Stimulated activated CD8-positive, alpha-beta memory T cell treated with anti-CD3 and anti-CD28 coated beads, Interleukin-7, amount 100 ng/mL, for 4 hours (primary cell): ENCODE data around the gene TMEM117.

Experiments
- DNase-seq, 2 donors: peaks; one replicate each; pipeline ENCODE4 v3.0.0-alpha.2; 2020; ENCODE audit warnings: low read depth in 2 of 2

The TMEM117 gene

DNA sequence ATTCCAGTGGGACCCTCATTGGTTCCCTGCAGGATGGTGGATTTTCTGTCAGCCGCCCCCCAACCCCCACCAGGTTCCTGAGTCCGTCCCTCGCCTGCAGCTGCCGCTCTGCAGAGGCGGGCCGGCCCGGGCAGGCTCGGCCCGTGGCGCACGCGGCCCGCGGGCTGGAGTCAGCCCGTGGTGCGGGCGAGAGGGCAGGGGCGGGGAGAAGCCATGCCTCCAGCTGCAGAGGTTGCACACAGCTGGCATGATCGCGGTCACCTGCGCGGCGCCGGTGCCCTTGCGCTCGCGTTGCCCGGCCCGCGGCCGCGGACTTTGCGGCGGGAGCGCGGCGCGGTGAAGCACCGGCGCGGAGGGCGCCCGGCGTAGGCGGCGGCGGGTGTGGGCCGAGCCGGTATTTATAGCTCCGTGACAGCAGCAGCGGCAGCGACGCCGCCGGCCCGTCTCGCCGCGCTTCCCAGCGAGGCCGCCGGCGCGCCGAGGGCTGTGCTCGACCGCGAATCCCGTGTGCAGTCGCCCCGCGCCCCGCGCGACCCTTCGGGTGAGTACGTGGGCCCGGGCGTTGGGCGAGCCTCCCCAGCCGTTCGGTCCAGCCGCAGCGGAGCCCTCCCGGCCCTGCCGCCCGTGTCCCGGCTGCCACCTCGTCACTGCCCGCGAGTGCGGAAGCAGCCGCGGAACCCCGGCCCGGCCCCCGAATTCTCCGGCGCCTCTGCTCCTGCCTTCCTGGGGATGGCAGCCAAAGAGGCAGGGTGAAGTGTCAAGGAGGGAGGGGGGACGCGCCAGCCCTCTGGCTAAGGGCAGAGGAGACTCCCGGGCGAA lies at the start of gene TMEM117:
TSS of gene TMEM117 (plus strand) at position 426 of the 819 bp plus-strand sequence.
- DNase-seq, result peak in 1 of 2 donors; percentile 47

DNA sequence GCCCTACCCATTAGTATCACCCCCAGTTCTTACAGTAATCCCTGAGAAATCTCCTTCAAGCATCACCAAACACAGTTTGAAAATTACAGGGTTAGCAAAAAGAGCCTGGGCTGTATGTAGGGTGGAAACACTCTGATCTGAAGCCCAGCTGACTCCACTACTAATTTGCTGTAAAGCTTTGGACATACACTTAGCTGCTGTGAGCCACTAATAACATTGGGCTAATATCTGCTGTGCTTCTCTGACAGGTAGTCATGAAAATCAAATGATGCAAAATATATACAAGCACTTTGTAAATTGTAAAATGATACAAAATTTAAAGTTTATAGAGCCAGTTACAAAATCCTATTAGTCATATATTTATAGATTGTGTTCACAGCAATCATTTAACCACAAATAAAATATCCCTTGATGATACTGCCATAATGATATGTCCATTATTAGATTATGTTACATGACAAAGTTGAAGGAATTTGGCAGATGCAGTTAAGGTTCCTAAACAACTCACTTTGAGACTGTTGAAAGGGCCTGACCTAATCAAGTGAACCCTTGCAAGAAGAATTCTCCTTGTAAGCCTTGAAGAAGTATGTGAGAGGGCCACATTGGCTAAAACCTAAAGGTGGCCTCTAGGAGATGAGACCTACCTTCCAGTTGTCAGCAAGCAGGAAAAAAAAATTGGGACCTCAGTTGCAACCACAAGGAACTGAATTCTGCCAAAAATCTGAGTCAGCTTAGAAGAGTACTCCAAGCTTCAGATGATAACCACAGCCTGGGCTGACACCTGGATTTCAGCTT lies 48.8 kb upstream of the TMEM117 start:
- DNase-seq, result no peak

DNA sequence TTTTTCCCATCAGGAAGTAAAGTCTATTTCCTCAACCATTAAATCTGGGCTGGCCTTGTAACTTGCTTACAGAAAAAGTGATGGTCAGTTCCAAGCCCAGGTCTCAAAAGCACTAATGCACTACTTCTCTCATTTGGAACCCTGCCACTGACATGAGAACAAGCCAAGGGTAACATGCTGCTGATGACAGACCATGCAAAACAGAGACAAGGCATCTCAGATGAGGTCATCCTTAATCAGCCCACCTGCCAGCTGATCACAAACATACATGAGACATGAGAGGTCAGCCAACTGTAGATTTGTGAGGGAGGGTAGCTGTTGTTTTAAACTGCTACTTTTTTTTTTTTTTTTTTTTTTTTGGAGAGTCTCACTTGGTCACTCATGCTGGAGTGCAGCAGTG lies 45.9 kb upstream of the TMEM117 start:
- DNase-seq, result no peak

DNA sequence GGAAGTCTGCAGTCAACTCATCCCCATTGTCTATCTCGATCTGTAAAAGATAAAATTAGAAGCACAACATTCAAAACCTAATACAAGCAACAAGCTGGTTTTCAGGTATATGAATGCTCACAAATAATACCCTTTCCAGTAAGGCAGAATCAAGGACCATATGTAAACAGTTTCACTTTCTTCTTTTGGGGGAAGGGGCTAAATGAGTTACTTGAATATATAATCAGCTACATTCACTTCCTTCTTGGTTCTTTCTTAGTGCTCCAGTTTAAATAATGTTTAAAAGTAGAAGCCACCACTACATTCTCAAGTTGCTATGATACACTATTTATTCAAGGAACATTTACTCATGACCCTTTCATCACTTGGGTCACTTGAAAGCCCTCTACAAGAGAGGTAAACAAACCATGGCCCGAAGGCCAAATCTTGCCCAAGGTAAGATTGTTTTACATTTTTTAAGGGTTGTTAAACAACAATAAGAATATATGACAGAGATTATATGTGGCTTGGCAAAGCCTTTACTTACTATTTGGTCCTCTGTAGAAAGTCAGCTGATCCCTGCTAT lies 40.1 kb upstream of the TMEM117 start:
- DNase-seq, result no peak

DNA sequence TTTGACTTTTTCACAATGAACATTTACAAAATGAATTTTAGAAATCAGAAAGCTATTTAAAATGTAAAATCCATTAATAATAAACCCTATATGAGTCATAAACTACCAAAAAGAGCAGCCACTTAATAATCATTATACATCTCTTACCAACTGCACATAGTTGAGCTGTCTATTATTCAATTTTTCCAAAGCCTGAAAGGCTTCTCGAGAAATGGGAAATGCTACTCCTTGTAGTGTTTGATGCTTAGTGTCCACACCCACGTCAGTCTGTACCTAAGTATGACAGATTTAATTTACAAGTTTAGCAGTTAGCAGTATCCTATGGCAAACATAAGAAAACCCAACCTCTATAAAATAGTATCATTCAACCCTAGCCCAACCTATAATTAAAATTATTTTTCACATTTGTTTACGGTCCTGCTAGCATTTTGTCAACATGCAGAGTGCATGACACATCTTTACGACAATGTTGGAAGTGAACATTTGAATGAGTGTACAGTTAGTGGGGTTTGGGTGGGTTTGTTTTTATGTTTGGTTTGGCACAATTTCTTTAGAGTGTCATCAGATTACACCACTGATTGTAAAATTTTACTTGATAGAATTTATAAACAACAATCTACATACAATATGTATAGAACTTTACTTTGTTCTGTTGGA lies 38.2 kb upstream of the TMEM117 start:
- DNase-seq, result no peak

DNA sequence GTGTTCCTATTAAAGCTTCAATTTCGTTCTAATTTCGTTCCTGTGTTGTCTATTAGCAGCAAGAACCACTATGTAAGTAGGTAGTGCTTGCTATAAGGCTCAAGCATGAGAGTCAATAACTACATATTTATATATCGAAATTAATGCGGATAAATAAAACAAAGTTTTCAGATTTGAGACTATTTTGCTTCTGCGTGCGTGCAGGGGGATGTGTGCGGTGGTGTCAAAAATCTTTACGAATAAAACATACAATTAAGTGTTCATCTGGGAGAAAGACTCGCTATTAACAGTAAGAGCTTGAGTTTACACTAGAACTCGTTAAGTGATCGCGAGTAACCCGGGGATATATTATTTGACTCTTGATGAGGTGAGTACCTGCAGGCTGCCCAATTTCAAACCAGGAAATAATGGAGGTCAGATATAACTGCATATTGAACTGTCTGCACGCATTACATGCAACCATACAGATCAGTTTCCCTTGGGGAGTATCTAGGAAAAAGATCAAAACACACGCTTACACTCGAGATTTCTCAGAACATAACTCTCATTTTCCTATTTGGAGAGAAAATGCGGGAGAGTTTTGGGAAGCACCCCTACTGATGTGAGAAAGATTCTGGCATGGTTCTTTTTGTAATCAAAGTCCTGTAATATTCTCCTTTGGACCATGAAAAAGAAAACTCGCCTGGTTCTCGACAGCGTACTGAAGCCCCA lies 30.6 kb upstream of the TMEM117 start:
- DNase-seq, result no peak

DNA sequence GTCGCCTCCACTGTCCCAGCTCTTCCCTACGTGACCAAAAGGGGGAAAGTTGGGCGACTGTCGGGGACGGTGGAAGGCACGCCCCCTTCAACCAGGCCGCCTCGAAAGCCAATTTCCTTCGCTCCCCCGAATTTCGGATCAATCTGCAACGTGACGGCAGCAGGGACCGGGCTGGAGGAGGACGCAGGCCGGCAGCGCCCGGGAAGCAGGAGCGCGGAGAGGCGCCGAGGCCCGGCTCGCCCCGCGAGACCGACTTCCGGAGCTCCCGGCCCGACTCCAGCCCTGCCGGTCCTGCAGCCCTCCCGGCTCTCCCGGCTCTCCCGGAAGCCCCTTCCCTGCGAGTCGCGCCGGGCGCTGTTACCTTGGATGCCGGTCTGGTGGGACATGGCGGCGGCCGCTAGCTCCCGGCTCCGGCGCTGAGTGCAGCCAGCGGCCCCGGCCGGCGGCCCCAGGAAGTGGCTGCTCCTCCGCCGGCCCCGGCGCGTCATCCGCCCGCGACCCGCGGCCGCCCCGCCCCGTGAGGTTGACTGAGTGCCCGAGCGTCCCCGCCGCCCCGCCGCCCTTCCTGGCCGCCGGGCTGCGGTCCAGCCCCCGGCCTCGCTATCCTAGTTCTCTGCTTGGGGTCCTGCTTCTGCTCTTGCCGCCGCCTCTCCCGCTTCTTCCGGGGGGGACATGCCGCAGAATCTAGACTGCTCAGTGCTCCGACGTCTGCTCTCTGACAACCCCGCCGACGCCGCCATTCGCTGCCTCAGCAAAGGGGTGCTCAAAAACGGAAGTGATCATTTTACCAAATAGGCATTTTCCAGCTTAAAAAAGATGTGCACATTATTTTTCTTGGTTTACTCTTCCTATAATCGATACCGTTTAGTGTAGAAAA lies 29.8 kb upstream of the TMEM117 start, which contains the start of gene TWF1:
TSS of gene TWF1 (minus strand) at position 458 of the 877 bp plus-strand sequence. CDS start at position 386, 72 bp downstream.
- DNase-seq, result peak; percentile 56 to 84

DNA sequence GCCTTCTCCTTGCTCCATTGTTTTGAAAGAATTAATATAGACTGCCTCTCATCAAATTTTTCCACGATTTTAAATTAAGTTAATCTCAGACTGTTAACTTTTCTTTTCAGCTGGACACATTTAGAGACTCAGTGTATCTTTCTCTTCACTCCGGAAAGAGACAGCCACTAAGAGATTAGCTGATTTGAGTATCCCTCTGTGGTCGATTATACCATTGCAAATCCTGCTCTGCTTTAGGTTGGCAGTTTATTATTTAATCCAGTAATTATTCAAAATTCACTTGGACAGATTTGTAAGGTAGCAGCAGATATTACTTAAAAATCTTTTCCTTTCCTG lies 29.2 kb upstream of the TMEM117 start:
- DNase-seq, result no peak

DNA sequence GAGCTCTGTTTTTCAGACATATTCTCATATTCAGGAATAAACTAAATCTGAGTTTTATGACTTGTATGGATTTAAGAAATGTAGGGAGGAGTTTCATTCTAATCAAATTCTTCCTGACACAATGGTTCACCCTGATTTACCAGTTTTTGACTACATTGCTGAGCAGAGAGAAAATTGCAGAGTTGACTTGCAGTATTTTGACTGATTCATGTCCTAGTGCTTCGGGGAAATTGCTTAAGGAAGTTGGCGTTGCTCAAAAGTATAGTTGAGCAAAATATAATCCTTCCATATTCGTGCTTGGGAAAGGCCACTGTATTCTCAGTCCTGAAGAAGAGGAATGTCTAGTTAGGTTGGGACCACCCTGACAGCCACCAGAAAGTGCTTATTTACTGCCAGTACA lies 28.5 kb upstream of the TMEM117 start:
- DNase-seq, result no peak

DNA sequence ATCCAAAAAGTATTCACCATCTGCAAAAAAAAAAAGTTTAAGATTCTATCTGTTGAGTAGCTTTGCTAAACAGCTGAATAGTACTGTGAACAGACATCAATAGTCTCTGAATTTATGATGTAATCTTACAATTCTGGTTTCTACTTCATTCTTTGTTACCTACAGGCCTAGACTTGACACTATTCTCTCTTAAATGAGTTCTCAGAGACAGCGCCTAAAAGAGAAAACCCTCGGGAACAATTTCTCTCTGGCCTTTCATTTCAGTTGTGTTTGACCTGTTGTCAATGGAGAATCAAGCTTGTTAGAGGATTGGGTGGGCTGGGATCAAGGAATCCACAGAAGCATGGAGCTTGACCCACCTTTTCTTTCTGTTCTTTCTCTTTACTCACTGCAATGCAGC lies 23.8 kb upstream of the TMEM117 start:
- DNase-seq, result no peak

DNA sequence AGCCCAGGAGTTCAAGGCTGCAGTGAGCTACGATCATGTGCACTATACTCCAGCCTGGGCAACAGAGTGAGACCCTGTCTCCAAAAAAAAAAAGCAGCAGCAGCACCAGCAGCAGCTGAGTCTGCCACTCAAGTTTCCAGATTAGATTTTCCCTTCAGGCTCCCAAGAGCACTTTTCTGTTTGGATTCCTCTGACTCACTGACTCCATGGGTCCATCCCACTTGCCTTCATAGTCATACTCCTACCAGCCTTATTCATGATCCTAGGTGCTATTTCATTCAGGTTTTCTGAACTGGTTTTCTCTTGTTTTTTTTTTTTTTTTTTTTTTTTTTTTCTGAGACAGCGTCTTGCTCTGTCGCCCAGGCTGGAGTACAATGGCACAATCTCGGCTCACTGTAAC lies 23.0 kb upstream of the TMEM117 start:
- no peak for DNase-seq

DNA sequence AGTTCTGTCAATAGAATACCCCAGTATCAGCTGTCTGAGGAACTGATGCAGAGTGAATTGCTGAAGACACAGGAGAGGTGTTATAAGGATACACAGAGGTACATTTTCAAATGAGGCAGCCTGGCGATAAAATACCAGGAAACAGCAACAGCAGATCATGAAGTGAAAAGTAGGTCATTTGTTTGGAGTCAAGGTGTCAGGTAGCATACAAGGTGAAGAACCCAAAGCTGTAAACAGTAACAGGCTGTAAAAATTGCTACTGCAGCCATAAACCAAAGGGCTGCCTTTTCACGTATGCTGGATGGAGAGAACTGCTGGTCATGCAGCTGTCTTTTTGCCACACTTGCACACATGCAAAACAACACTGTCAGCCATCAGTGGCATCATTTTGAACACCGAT lies 20.5 kb upstream of the TMEM117 start:
- DNase-seq, result no peak

DNA sequence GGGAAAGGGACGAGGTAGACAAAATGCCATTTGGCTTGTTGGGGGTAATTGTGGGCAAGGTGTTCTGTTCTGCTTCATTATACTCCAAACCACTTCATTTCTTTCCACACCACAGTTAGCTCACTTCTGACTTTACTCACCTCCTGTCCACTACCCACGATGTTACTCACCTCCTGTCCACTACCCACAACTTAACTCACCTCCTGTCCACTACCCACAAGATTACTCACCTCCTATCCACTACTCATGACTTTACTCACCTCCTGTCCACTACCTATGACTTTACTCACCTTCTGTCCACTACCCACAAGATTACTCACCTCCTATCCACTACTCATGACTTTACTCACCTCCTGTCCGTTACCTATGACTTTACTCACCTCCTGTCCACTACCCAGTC lies 19.7 kb upstream of the TMEM117 start:
- no peak for DNase-seq

DNA sequence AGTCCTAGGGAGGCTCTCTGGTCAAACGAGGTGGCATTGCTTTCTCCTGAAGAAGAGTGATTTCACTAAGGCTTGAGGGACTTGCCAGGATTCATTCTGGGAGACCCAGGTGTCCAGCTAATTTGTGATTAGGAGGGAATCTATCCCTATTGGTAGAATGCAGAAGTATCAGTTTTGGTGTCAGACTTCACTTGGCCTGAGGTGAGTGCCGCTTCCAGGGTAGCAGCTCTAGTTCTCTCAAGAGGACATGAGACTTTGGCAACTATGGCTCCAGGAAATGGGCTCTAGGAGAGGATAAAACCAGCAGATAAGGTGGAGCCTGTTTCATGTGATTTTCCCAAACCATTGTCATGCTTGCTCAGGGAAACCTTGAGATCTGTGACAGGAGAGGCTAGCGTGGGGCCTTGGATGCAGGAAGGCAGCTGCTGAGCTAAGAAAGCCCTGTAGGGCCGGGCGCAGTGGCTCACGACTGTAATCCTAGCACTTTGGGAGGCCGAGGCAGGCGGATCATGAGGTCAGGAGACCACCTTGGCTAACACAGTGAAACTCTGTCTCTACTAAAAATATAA lies 11.6 kb upstream of the TMEM117 start:
- no peak for DNase-seq

DNA sequence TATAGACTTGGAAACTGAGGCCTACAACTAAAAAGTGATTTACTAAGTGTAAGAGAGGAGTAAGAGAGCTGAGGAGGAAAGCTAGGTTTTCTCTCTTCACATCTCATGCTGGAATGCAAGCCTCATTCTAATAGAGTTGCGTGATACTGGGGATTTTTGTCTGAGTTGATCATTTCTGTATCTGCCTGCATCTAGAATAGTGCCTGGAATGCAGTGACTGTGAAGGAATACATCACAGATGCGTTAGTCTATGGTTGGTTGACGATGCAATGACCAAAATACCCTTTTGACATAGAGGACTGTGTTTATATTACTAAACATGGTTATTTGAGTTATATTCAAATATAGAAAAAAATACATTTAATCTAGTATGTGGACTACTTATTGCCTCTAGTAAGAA lies 9.2 kb upstream of the TMEM117 start:
- no peak for DNase-seq

DNA sequence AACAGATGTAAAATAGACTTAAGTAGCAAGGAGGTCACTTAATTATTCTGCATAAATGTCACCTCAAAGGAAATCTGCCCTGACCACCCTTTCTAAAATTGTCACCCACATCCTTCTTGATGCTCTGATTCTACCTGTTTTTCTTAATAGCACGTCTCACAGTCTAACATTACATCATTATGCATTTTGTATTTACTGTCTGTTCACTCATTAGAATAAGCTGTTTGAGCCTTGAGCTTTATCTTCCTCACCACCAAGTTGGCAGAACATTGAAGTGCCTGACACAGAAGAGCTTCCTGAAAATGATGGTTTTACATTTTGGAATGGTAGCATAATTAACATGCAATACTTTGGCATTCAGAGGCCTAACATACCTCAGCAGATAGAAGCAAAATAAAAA lies 8.8 kb upstream of the TMEM117 start:
- DNase-seq, result no peak

DNA sequence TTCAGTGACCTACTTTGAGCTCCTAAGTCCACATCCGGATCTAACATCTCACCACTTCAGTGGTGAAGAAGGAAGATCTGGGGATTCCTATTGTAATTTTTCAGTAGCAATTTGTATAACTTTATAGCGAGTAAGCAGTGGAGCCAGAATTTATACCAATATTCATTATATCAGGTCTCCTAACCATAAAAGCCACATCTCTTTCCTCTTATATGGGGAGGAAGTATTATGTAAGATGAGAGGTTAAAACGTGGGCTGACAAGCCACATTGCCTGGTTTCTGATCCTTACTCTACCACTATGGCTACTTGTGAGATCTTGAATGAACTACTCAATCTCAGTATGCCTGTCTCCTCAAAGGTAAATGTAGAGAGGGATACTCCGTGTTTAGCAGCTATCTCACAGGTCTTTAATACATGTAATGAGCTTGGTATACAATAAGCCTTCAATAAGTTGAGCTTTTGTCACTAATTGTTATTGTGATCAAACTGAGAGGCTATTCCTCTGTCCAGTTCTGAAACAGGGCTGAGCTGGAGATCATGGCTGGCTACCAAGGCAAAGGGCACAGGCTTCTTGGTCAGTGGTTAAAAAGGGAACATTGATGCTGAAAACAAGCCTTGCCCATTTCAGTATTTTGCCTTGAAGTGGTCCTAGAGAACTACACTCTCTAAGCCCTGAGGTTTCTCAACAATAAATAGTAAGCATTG lies 3.3 kb upstream of the TMEM117 start:
- DNase-seq, result no peak

DNA sequence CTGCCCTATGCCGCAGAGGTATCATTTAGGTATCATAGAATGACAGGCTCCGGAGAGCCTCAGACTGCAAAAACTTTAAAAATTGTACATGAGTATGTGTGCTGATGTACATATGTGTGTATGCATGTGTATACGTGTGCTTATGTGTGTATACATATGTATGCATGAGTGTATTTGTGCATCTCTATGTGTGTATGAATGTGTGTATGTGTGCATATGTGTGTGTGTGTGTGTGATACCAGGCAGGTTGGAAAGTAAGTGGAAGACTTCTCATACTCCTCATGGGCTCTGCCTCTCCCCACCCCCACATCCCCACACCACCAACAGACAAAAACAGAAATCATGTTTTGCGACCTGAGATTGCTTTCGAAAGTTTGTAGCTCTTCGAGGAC lies 621 bp upstream of the TMEM117 start:
- DNase-seq, result no peak

DNA sequence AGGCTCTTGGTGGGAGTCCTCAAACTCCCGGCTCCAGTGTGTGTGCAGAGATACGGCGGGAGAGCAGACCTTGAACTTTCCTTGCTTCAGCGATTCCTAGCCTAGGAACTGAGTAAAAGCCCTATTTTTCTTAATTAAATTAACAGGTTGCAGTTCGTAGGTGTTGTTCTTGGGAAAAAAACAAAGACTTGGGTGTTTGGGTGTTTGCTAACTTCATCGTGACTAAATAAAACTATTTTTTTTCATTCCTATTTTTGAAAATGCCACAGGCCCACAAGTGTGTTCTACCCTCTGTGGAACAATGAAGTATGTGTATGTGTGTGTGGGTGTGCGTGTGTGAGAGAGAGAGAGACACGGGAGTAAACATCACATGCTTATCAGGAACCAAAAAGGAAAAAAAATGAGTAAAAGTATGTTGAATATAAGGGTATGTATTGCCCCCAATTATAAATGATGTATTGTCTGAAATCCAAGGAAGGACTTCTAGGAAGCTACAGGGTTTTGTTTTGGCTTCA lies 651 bp downstream of the TMEM117 start:
- no peak for DNase-seq
